Measurements from ENCODE around the gene ZNF316. TPM values are rescaled to one million over a fixed set of nuclear protein-coding genes. Genes with fewer than 3 reads are reported as not detected.

The ZNF316 gene
- total RNA-seq, 1 donor from 2014 or later: 46.8 TPM

DNA sequence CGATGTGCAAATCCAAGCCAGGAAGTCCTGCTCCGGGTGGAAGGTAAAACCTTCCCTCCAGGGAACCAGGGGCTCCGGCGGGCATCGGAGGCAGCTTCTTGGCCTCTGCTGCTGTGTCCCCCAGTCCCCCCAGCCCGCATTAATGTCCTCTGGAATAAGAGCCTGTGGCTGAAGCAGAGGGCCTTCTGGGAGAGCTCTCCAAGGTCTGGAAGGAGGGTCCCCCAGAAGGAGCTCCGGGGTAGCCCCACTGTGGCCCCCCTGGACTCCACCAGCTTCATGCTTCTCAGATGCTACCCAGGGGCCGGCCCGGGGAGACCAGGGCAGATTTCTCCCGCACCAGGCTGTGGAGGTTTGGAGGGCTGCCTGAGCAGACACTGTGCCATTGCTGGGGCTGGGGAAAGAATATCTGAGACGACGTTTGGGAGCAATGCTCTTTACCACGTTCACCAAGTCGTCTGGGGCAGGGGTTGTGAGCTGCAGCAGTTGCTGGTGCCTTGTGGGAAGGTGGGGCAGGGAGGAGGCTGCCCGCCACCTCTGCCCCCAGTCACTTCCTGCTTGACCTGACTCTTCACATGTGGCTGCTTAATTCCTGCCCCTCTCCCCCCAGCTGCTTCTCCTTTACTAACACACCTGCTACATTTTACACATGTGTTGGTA lies 13.4 kb upstream of the ZNF316 start:
- H3K9me3 ChIP-seq: no peaks in the 10 kb centered on the region
- DNase-seq (no peak), ATAC-seq (peak; percentile 14)
- H3K27ac ChIP-seq: peak overlapping the region; percentile 55
- TF ChIP-seq, protein P1, sequence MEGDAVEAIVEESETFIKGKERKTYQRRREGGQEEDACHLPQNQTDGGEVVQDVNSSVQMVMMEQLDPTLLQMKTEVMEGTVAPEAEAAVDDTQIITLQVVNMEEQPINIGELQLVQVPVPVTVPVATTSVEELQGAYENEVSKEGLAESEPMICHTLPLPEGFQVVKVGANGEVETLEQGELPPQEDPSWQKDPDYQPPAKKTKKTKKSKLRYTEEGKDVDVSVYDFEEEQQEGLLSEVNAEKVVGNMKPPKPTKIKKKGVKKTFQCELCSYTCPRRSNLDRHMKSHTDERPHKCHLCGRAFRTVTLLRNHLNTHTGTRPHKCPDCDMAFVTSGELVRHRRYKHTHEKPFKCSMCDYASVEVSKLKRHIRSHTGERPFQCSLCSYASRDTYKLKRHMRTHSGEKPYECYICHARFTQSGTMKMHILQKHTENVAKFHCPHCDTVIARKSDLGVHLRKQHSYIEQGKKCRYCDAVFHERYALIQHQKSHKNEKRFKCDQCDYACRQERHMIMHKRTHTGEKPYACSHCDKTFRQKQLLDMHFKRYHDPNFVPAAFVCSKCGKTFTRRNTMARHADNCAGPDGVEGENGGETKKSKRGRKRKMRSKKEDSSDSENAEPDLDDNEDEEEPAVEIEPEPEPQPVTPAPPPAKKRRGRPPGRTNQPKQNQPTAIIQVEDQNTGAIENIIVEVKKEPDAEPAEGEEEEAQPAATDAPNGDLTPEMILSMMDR (IDR thresholded peaks at IDR 0.05): no peak
- H3K4me3 ChIP-seq: no peak overlapping the region
- intact Hi-C loops (cut with DNase I): no loop called here
- no peaks in the 10 kb centered on the region for H3K36me3 ChIP-seq
- no peaks in the 10 kb centered on the region for H3K4me1 ChIP-seq
- H3K27me3 ChIP-seq: no peaks in the 10 kb centered on the region

DNA sequence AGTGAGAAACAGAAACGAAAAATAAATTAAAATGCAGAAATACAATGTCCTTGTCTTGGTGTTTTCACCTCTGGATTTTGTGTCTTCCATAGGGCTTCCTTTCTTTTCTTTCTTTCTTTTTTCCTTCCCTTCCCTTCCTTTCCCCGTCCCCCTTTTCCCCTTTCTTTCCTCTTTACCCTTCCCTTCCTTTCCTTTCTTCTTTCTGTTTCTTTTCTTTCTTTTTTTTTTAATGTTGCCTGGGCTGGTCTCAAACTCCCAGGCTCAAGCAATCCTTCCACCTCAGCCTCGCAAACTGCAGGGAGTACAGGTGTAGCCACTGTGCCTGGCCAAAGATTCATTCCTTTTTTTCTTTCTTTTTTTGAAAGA lies 12.9 kb upstream of the ZNF316 start:
- H3K36me3 ChIP-seq: no peaks in the 10 kb centered on the region
- intact Hi-C loops (cut with DNase I): no loop called here
- no peak overlapping the region for H3K4me3 ChIP-seq
- no peaks in the 10 kb centered on the region for H3K9me3 ChIP-seq
- ATAC-seq (no peak), DNase-seq (no peak)
- no peaks in the 10 kb centered on the region for H3K4me1 ChIP-seq
- TF ChIP-seq, protein P1 (IDR thresholded peaks at IDR 0.05): no peak
- no peak overlapping the region for H3K27ac ChIP-seq
- no peaks in the 10 kb centered on the region for H3K27me3 ChIP-seq

DNA sequence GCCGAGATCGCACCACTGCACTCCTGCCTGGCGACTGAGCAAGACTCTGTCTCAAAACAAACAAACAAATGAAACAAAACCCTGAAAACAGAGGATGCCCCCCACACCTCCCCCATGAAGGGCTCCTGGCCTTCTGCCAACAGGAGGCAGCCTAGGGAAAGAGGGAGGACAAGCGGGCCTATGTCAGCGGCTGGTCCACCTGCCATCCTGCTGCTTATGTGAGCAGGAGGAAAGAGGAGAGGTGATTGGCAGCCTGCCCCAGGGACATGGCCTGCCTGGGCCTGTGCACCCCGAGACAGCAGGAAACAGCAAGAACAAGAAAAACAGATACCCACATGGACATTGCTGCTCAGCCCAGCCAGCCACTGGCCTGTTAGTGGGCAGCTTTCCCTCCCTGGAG lies 9.1 kb upstream of the ZNF316 start:
- no peaks in the 10 kb centered on the region for H3K36me3 ChIP-seq
- ATAC-seq (no peak), DNase-seq (no peak)
- intact Hi-C loops (cut with DNase I): no loop called here
- no peaks in the 10 kb centered on the region for H3K27me3 ChIP-seq
- H3K27ac ChIP-seq: no peak overlapping the region
- H3K4me1 ChIP-seq: no peaks in the 10 kb centered on the region
- TF ChIP-seq, protein P1 (IDR thresholded peaks at IDR 0.05): no peak
- H3K4me3 ChIP-seq: no peak overlapping the region
- no peaks in the 10 kb centered on the region for H3K9me3 ChIP-seq

DNA sequence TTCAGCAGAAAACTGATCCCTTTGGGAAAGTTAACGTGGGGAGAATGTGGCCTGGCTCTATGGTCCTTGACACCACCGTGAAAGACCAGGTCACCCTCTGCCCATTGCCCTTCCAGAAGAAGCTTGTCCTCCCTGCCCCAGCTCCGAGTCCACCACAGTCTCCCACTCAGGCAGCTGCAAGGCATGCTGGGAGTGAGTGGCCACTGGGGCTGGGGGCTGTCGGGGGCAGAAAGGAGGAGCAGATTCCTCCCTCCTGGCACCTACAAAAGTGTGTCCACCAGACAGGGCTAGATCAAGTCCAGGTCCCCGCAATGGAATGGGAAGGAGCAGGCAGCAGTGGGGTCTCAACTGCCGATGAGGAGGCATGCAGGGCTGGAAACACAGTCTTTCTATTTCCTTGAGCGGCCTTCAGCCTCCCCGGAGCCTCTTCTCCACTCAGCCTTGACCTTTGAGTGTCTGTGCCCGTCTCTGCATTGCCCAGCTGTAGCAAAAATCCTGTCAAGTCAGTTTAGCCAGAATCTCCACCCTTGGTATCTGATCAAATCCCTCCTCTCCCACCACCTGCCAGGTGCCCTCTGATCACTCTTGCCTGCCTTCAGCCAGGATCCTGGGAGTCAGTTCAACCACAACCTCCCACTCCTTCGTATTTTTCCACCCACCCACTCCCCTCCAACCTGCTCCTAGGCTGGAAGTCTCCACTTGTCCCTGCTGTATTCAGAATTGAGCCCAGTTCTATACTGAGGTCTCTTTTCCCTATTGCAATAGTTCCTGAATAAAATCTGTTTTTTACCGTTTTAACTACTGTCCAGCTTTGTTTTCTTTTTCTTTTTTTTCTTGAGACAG lies 6.9 kb upstream of the ZNF316 start:
- no peak for ATAC-seq
- Histone ChIP-seq H3K36me3 (no peaks in the 10 kb centered on the region), H3K4me3 (no peak overlapping the region), H3K9me3 (no peaks in the 10 kb centered on the region), H3K27ac (no peak overlapping the region), H3K4me1 (no peaks in the 10 kb centered on the region), H3K27me3 (no peaks in the 10 kb centered on the region)
- intact Hi-C loops (cut with DNase I): no loop called here
- TF ChIP-seq, protein P1 (IDR thresholded peaks at IDR 0.05): no peak
- DNase-seq: no peak

DNA sequence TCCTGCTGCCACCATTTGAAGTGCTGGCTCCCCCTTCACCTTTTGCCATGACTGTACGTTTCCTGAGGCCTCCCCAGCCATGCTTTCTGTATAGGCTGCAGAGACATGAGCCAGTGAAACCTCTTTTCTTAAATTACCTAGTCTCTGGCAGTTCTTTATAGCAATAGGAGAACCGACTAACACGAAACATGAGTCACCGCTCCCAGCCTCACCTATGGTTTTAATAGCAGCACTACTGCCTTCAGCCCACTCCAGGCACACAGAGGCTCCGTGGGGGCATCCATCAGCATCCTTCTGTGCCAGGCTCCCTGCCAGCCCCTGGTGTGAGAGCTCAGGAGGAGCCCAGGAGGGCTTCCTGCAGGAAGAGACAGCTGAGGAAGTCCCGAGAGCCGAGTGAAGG lies 5.5 kb upstream of the ZNF316 start:
- Histone ChIP-seq H3K27me3 (no peaks in the 10 kb centered on the region), H3K4me3 (no peak overlapping the region), H3K27ac (no peak overlapping the region), H3K4me1 (no peaks in the 10 kb centered on the region), H3K9me3 (no peaks in the 10 kb centered on the region), H3K36me3 (no peaks in the 10 kb centered on the region)
- intact Hi-C loops (cut with DNase I): no loop called here
- no peak for ATAC-seq
- DNase-seq: no peak
- TF ChIP-seq, protein P1 (IDR thresholded peaks at IDR 0.05): no peak
